LHCN-M2 (cell line): ENCODE results near the gene CFAP20DC. TPM values are rescaled to one million over a fixed set of nuclear protein-coding genes. Genes with fewer than 3 reads are reported as not detected.
"Not testable (repeated sequence)": the region's sequence is repeated elsewhere in the genome, so short reads cannot be mapped to it uniquely, and the experiment has no call there.

ENCODE experiments used
- DNase-seq: peaks from one replicate; pipeline ENCODE4 v3.0.0-alpha.2; 2012; ENCODE audit warnings: low read depth
- total RNA-seq: library from RNA; depleted of rRNA; stranded (reverse); fragments of >200 nt; gene quantifications from 2 replicates; pipeline ENCODE4 v1.2.3, GENCODE V29; 2014

CFAP20DC gene
- total RNA-seq, 1 experiment from 2014 or later = 5.1 TPM

GRCh38 chr3:58963928-58964503 lies 85.8 kb downstream of the CFAP20DC start:
- DNase-seq = no peak

DNA sequence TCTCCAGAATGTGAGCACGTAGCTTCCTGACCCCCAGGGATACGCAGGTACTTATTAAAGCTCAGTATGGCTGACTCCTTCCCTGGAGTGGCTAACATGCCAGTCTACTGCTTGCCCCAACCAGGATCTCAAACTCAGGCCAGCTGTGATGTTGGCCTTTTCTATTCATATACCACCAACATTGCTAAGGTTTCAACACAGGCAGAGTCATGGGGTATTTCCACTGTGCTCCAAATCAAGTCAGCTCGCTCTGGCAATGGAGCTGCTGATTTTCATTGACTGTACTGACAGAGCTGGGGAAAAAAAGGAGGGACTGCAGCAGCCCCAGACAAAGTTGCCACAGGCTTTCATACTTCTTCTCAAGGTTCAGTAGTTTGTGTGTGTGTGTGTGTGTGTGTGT lies 87.0 kb downstream of the CFAP20DC start:
- DNase-seq = no peak

DNA sequence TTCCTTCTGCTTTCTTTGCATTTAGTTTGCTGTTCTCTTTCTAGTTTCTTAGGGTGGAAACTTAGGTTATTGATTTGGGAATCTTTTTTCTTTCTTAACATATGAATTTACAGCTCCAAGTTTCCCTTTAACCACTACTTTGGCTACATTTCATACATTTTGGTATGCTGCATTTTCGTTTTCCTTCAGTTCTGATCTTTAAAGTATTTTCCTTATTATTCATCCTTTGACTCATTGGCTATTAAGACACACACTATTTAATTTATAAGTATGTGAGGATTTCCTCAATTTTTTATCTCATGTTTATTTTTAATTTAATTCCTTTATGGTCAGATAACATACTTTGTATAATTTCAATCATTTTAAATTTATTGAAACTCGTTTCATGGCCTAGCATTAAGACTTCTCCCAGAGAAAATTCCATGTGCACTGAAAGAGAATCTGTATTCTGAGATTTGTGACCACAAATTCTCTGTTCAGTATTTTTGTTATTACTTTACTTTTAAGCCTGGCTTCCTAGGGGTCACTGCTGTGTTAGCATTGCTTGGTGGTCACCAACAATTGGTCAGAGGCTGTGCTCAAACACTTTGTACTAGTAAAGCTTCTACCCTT lies 87.7 kb downstream of the CFAP20DC start:
- DNase-seq = peak; percentile 23

DNA sequence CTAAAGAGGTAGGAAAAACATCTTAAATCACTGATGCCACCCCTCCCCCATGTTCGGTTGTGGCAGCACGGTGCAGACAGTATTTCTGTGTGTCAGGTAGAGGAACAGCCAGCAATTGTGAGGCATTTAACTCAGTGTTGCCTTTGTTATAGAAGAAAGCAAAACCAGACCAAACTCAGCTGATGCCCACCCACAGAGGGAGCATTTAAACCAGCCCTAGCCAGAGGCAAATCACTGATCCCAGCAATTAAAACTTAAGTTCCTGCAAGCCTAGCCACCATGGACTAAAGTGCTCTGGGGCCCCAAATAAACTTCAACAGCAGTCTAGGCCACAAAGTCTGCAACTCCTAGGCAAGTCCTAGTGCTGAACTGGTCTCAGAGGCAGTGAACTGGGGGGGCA lies 94.5 kb downstream of the CFAP20DC start:
- DNase-seq = no peak

DNA sequence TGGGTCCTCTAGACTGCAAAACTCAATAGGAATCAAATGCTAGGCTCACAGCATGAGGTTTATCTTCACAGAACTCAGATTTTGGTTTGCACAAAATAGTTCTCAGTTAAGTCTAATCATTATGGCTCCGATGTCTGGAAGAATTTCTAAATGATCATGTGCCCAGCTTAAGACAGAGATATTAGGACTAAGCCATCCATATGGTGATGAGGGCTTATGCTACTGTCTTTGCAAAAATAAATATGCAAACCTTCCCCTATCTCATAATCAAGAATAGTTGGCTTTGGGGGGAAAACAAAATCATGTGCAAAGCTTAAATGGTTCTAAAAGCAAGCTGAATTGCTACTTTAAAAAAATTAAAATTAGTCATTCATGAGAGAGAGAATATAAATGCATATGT lies 96.5 kb downstream of the CFAP20DC start:
- no peak for DNase-seq

DNA sequence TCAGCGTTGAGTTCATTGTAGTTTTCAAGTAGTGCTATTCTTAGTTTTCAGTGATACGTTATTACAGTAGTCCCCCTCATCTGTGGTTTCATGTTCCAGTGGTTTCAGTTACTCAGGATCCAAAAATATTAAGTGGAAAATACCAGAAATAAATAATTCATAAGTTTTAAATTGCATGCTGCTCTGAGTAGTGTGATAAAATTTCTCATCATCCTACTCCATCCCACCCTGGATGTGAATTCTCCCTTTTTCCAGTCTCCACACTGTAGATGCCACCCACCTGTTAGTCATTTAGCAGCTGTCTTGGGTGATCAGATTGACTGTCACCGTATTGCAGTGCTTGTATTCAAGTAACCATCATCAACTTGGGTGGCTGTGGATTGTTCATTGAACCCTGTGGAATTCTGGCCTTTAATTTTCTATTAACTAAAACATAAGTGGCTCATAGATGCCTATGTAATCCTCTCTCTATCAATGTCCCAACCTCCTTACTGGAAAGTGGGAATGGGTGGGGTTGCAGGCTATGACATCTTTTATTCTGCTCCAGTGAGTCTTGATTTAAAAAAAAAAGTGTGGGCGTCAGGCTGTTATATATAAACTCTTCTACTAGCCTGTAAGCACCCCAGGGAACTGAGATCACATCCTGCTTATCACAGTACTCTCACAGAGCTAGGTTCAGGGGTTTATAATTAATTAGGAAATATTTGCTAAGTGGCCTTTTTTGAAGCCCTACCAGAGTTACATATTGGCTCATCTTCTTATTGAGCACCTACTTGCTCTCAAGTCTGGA lies 97.5 kb downstream of the CFAP20DC start:
- DNase-seq = peak; percentile 80

- no peak for DNase-seq
These were observed 101.8 kb downstream of the CFAP20DC start for GRCh38 chr3:58948018-58948417.

DNA sequence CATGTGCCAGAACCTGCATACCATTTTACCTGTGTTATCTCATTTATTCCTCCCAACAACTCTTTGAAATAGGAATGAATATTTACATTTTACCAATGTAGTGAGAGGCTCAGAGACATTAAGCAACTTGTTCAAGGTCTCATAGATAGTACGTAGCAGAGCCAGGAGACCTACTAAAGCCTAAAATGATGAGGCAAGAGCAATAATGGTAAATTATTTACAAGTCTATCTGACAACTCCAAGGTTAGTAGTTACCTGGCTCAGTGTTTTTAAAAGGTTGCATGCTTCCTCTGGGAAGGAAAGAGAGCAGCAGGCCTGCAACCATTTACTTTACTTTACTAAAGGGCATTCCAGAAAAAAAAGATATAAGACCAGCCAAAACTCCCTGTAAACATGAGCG lies 103.0 kb downstream of the CFAP20DC start:
- DNase-seq = no peak

DNA sequence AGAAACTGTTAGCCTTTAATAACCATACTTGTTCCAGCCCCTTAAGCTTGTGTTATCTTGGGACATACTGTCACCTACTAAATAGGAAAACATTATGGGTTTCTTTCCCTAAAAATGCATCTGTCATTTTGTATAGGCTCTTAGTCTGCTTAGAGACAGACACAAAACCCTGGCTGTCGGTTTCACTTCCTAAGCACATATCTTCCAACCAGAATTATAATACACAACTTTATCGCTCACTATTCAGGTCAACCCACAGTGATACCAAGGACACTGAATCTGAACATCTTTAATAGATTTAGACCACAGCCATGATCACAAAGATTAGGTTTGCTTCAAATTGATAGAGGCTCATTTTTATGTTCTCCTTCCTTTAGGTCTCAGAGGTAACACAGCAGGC lies 111.8 kb downstream of the CFAP20DC start:
- DNase-seq = no peak

- peak; percentile 67 for DNase-seq
These were observed 125.2 kb downstream of the CFAP20DC start for GRCh38 chr3:58924578-58924977.

DNA sequence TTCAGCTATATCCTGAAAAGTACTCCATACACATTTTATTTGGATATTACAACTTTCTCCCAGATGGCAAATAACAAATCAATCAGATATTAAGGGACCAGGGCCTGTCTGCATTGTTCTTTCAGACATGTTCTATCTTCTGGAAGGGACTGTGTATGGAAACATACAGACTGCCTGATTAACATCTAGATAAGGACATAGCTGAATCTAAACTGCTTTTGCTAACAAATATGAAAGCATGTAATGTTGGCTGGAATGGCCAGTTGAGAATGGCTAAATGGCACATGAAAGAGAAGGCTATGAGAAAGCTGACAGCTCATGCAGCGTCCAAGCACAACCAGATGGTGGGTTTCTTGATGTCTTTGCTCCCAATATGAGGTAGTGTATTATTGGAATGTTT lies 149.4 kb downstream of the CFAP20DC start:
- DNase-seq = no peak

GRCh38 chr3:58899953-58900298 lies 149.9 kb downstream of the CFAP20DC start:
- DNase-seq = no peak

DNA sequence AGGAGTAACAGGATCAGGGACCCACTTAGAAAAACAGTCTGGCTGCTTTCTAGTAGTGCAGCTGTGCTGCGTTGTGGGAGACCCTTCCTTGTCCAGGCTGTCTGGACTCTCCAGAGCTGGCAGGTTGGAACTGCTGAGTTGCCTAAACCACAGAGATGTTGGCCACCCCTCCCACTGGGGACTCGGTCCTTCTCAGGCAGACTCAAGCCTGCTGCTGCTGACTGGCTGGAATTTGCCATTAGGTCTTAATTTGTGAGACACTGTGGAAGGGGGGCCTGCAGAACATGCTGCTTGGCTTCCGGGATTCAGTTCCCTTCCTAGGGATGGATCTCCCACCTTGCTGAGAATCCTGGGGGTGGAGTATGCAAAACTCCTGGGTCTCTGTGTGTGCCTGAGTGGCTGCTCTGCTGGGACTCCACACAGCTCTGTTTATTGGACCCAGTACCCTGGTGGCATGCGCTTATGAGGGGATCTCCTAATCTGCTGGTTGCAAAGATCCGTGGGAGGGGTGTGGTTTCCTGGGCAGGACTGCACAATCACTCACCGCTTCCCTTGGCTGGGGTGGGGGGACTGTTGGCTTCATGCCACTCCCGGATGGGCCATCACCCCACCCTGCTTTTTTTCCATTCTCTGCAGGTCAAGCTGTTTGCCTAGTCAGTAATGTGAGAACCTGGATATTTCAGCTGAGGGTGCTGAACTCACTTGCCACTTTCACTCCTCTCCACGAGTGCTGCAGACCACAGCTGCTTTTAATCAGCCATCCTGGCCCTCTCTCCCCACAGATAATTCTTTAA lies 150.5 kb downstream of the CFAP20DC start:
- DNase-seq = no peak

DNA sequence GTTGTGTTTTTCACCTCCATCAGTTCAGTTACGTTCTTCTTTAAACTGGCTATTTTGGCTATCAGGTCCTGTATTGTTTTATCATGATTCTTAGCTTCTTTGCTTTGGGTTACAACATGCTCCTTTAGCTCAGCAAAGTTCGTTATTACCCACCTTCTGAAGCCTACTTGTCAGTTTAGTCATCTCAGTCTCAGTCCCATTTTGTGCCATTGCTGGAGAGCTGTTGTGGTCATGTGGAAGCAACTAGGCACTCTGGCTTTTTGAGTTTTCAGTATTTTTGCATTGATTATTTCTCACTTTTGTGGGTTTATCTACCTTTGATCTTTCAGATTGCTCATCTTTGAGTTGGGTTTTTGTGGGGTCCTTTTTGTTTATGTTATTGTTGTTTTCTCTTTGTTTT lies 151.3 kb downstream of the CFAP20DC start:
- no peak for DNase-seq

DNA sequence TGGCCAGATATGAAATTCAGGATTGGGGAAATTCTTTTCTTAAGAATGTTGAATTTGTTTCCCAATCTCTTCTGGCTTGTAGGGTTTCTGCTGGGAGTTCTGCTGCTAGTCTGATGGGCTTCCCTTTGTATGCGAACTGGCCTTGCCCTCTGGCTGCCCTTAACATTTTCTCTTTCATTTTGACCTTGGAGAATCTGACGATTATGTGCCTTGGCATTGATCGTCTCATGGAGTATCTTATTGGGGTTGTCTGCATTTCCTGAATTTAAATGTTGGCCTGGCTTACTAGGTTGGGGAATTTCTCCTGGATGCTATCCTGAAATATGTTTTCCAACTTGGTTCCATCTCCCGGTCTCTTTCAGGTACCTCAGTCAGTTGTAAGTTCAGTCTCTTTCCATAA lies 152.2 kb downstream of the CFAP20DC start:
- DNase-seq = no peak

GRCh38 chr3:58895678-58896077 lies 154.1 kb downstream of the CFAP20DC start:
- DNase-seq = not testable (repeated sequence)

GRCh38 chr3:58892526-58892925 lies 157.3 kb downstream of the CFAP20DC start:
- DNase-seq = not testable (repeated sequence)

DNA sequence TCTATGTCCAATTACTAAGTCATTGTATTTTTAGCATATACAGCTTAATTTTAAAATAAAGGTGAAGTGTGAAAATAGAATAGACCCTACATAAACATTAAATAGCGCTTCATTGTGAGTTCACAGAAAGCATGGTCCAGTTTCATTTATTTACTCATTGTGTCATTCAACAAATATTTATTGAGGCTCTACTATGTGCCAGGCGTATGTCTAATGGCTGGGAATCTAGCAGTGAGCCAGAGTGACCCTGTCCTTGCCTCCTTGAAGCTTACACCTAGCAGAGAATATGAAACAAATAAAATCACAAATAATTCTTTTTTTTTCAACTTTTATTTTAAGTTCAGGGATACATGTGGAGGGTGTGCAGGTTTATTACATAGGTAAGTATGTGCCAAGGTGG lies 161.7 kb downstream of the CFAP20DC start:
- DNase-seq = no peak

DNA sequence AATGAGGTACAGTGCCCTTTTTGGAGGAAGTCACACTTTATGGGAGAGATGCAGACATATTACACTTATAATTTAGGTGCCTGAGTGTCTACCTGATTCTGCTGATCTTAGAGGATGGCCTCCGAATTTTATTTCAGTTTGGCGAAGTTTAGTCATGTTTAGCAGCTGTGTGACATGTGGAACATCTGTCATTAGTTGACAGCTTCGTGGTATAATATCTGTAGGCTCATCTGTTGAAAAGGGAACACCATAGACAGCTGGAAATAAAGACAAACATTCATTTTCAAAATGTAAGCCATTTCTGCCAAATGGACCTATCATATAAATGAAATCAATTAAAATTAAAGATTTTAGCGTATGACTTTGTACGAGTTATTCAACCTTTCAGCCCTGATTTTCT lies 165.4 kb downstream of the CFAP20DC start:
- DNase-seq = peak; percentile 53

- peak; percentile 57 for DNase-seq
These were observed 169.6 kb downstream of the CFAP20DC start for GRCh38 chr3:58880182-58880581.

- DNase-seq = peak; percentile 52
These were observed 175.0 kb downstream of the CFAP20DC start for GRCh38 chr3:58874795-58875194.

- peak; percentile 13 for DNase-seq
These were observed 175.5 kb downstream of the CFAP20DC start for GRCh38 chr3:58874248-58874741.
